IPS-NIHi11 (cell line): ENCODE results near the gene STARD3.
A peak's percentile ranks its signal among the peaks of the same experiment; 100 is the strongest.
"Not testable (repeated sequence)": the region's sequence is repeated elsewhere in the genome, so short reads cannot be mapped to it uniquely, and the experiment has no call there.

Experiments used
- DNase-seq: peaks from one replicate; pipeline ENCODE4 v3.0.0; 2012; ENCODE audit warnings: mixed read lengths, low spot score

The STARD3 gene

GRCh38 chr17:39636927-39637736 lies at the start of gene STARD3:
TSS of gene STARD3 (plus strand) at chr17:39637144. CDS start at chr17:39653532, 16,388 bp downstream.
- DNase-seq, result peak; percentile 95

- not testable (repeated sequence) for DNase-seq
Observed at GRCh38 chr17:39590180-39590579, 46.8 kb upstream of the STARD3 start.

- DNase-seq, result peak; percentile 78
Observed at GRCh38 chr17:39591958-39592954, 44.7 kb upstream of the STARD3 start.

GRCh38 chr17:39593371-39593770 lies 43.6 kb upstream of the STARD3 start:
- no peak for DNase-seq

GRCh38 chr17:39595294-39595693 lies 41.6 kb upstream of the STARD3 start:
- DNase-seq, result no peak

- DNase-seq, result no peak
Observed at GRCh38 chr17:39595928-39596510, 40.9 kb upstream of the STARD3 start.

- DNase-seq, result no peak
Observed at GRCh38 chr17:39596543-39597267, 40.2 kb upstream of the STARD3 start.

GRCh38 chr17:39597372-39598046 lies 39.4 kb upstream of the STARD3 start:
- no peak for DNase-seq

- DNase-seq, result no peak
Observed at GRCh38 chr17:39598047-39598481, 38.9 kb upstream of the STARD3 start.

- no peak for DNase-seq
Observed at GRCh38 chr17:39598630-39599003, 38.3 kb upstream of the STARD3 start.

- no peak for DNase-seq
Observed at GRCh38 chr17:39599004-39599664, 37.8 kb upstream of the STARD3 start.

- DNase-seq, result no peak
Observed at GRCh38 chr17:39599665-39600231, 37.2 kb upstream of the STARD3 start.

- DNase-seq, result no peak
Observed at GRCh38 chr17:39600288-39600996, 36.5 kb upstream of the STARD3 start.

GRCh38 chr17:39600997-39601597 lies 35.8 kb upstream of the STARD3 start:
- no peak for DNase-seq

- no peak for DNase-seq
Observed at GRCh38 chr17:39601758-39602532, 35.0 kb upstream of the STARD3 start.

- DNase-seq, result no peak
Observed at GRCh38 chr17:39602533-39603303, 34.2 kb upstream of the STARD3 start.

- DNase-seq, result no peak
Observed at GRCh38 chr17:39603304-39604016, 33.5 kb upstream of the STARD3 start.
